Activated CD8-positive, alpha-beta memory T cell treated with anti-CD3 and anti-CD28 coated beads for 1 hour (primary cell): Measurements from ENCODE around the gene FEZF1.
"Not testable (repeated sequence)": the region's sequence is repeated elsewhere in the genome, so short reads cannot be mapped to it uniquely, and the experiment has no call there.

Source experiments
- DNase-seq, 2 donors: peaks; one replicate each; pipeline ENCODE4 v3.0.0-alpha.2; 2020; ENCODE audit warnings: low read depth in 1 of 2; ENCODE audit errors: extremely low read depth in 1 of 2

The FEZF1 gene

GRCh38 chr7:122309421-122309820 is 4.9 kb upstream of the FEZF1 start:
- DNase-seq, result no peak

- no peak for DNase-seq
Observed at GRCh38 chr7:122307228-122307621, 2.7 kb upstream of the FEZF1 start.

DNA sequence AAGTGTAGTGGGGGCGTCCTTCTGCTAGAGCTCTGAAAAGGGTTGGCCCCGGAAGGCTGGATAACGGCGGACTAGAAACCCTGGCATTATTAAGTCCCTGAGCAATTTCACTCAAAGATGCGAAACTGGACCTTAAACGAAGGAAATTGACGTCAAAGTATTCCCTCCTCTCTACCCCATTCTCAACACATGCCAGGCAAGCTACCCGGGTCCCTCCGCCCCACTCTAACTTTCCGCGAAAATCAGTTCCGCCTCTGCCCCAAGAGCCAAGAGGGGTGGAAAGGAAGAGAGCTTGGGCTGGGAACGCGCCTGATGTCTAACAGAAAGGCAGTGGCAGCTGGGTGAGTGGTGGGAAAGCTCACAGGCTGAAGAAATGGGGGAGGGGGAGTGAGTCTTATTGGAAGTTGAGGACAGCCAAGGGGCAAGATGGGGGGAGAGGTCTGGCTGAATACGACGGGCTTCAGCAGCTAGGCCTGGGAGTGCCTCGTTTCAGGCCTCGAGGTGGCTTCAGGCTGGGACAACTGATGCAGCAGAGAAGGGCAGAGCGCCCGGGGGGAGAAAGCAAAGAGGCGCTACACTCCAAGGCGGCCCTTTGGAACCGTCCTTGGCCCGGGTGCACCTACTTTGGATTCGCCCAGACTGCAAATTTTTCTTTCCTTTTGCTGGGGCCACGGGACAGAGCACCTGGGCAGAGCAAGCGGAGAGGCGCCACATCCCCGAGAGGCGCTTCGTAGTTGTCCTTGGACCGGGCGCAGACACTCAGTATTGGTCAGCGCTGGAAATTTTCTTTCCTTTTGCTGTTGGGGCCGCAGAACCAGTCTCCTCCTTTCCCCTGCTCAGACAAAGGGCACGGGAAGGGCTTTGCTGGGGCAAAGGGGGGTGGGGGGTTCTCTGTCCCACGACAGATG is 2.0 kb upstream of the FEZF1 start:
- DNase-seq, result no peak

GRCh38 chr7:122305475-122306319 is 1.1 kb upstream of the FEZF1 start:
- no peak for DNase-seq

- no peak for DNase-seq
Observed at GRCh38 chr7:122304996-122305421, 459 bp upstream of the FEZF1 start.

DNA sequence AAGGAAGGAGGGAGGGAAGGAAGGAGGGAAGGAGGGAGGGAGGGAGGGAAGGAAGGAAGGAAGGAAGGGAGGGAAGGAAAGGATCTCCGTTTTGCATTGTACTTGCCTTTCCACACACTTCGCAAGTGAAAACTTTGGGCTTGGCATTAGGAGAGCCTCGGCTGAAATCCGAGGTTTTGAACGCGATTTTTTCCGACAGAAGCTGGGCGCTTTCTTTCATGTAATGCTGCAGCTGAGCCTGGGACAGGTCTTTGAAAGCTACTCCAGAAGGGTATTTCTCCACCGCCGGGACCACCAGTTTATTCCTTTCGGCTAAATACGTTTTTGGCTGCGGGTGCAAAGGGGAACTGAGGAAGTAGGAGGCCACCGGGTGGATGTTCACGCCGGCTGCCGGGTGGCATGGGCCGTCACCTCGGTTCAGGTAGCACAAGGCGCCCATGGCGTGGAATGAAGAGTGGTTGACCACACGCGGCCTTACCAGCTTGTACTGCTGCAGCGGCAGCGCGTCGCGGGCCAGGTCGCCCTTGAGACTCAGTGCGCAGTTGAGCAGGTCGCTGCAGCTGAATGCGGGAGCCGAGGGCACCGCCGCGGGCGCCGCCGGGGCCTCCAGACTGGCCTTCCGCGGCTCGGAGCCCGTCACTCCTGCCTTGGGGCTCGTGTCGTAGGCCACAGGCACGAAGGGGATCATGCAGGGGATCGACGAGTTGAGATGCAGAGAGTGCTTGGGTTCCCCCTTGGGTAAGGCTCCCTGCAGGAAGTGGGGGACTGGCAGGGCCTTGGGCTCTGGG is 825 bp downstream of the FEZF1 start:
- DNase-seq, result no peak

- DNase-seq, result no peak
Observed at GRCh38 chr7:122302761-122303530, 1.6 kb downstream of the FEZF1 start.

DNA sequence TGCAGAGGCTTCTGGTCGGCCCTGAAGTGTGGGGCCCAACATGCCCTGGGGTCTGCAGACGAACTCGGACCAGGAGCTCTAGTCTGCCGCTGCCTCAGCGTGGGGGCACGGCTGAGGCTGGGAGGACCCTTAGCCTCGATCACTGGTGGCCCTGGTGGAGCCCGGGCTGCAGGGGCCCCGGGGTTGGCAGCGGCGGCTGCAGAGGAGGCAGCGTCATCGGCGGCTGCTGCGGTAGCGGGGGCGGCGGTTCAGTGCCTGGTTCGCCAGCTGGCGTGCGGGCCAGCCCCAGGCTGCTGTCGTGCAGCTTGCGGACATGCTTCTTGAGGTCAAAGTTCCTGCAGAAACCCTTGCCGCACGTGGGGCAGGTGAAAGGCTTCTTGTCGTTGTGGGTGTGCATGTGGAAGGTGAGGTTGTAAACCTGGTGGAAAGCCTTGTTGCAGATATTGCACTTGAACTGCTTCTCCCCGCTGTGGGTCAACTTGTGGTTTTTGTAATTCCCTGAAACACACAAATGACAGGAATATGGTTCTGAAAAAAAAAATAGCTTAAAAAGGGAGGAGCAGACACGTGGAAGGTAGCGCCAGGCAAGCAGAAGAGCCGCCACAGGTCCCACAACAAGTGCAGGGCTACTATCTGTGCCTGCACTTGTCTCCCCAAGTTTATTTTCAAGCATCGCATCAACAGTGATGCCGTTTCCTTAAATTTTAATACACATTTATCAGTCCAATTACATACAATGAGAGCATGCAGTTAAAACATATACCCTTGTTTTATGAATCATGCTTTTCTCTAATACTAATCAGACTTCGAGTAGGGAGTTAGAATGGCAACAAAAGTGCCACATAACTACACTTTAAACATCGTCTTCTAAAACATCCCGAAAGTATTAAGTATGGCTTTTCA is 2.4 kb downstream of the FEZF1 start:
- DNase-seq, result no peak

DNA sequence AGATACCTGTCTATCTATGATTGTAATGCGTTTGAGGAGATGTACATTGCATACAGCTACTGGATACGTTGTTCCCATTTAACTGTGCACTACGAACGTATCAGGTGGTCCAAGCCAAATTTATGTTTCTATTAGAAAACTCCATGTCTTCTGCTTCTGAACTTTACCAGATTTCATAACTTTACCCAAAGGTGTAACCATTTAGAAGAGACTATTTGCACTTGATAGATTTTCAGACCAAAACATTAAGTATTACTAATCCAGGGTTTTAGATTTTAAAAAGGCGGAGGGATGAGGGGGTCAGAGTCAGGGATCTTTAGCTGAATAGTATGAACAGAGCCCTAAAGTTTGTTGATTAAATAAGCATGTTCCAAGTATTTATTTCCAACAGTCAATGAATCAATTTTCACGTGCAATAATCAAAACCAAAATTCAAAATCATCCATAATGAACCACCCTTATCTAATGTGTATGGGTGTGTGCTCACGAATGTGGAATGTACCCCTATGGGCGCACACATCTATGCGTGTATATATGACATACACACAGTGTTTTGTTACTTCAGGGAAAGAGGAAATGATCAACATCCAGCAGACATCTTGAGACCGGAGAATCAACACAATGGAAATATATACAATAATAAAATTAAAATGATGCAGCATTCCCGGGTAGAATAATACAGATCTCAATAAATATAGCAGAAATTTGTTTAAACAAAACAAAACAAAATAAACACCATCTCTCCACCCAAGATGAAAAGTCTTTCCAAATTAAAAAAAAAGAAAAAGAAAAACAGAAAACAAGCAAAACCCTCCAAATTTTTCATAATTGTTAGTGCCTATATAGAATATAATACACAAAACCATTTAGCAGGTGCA is 3.4 kb downstream of the FEZF1 start:
- DNase-seq, result no peak

DNA sequence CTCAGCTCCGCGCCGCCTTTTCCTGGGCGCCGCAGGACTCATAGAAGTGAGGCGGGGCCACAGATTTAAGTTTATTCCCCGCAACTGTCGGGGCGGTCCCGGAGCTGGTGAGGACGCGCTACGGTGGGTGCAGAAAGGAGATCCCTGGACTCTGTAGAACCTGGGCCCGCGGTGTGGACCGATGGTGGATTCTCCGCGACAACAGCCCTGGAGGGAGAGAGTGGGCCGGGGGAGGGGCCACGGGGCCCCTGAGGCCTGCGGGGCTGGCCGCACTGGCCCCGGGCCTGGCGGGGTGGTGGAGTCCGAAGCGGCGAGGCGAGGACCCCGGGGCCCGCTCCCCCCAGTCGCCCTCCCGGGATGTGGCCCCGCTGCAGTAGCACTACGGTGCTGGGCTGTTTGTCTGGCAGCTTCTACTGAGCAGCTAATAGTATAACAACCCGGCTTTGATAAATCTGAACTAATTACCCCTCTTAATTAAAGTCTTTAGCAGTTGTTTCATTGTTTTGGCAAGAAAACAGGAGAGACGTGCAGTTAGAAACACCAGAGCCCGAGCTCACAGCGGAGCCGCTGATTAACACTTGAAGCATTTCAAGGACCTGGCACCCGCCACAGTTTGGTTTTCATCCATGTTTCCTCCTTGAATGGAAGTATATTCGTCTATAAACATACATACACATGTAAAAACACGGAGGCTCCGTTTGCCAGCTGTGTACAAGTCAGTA is 4.2 kb downstream of the FEZF1 start:
- no peak for DNase-seq

- DNase-seq, result no peak
Observed at GRCh38 chr7:122299624-122300210, 4.8 kb downstream of the FEZF1 start.

DNA sequence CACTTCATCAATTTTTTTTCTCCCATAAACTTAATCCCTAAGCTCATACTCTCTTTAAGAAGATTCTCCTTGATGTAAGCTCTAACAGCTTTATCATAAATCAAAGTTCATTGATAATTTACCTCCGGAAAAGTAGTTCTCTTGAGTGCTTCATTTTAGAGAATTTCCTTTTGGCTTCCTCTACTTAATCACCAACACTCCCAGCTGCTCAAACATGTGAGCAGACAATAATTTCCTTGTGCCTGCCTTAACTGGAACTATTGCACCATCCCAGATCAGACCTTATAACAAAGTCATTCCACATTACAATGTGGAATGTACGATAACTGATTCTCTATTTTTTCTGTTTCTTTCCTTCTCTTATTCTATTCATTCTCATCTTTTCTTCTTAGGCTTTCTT is 5.9 kb downstream of the FEZF1 start:
- no peak for DNase-seq

GRCh38 chr7:122298131-122298530 is 6.4 kb downstream of the FEZF1 start:
- no peak for DNase-seq

GRCh38 chr7:122291189-122291588 is 13.4 kb downstream of the FEZF1 start:
- DNase-seq, result no peak

- no peak for DNase-seq
Observed at GRCh38 chr7:122290476-122290875, 14.1 kb downstream of the FEZF1 start.

GRCh38 chr7:122289426-122289825 is 15.1 kb downstream of the FEZF1 start:
- no peak for DNase-seq

GRCh38 chr7:122284608-122285007 is 19.9 kb downstream of the FEZF1 start:
- DNase-seq, result not testable (repeated sequence)
